ENCODE data around the gene CTBP2.

DNA sequence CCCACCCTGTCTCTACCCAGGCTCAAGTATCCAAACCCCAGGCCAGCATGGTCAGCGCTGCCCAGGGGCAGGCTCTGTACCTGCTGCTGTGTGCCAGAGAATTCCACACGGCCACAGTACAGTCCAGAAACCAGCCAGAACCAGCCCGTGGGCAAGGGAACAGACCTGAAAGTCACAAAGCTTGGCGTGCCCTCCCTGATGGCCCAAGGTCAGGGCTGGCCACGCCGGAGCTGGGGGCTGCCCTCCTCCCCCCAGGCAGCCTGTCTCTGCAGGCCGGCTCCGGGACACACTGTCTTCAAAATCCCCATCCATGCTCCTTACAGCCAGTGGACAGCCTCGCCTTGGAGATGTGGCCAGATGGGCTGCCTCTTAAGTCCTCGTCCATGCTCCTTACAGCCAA lies 78.4 kb downstream of the CTBP2 start:
- no peak for TF ChIP-seq FOXM1 (IDR thresholded peaks at IDR 0.05; ENCODE audit: borderline replicate concordance, low read depth)
- TF ChIP-seq, protein P1, sequence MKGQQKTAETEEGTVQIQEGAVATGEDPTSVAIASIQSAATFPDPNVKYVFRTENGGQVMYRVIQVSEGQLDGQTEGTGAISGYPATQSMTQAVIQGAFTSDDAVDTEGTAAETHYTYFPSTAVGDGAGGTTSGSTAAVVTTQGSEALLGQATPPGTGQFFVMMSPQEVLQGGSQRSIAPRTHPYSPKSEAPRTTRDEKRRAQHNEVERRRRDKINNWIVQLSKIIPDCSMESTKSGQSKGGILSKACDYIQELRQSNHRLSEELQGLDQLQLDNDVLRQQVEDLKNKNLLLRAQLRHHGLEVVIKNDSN (IDR thresholded peaks at IDR 0.05): no peak
- TF ChIP-seq, protein P2, sequence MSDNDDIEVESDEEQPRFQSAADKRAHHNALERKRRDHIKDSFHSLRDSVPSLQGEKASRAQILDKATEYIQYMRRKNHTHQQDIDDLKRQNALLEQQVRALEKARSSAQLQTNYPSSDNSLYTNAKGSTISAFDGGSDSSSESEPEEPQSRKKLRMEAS (IDR thresholded peaks at IDR 0.05): no peak
- no peak for TF ChIP-seq TCF12 (IDR thresholded peaks at IDR 0.05; ENCODE audit: low read depth)

Measured in Ishikawa (cell line).